Measurements from ENCODE around the gene OR5B12.

GRCh38 chr11:58451585-58451984 is 9.5 kb upstream of the OR5B12 start:
- TF ChIP-seq SUZ12 (IDR thresholded peaks at IDR 0.05; ENCODE audit: extremely low read depth, insufficient read depth, insufficient read length) (no peak), ZNF274 (IDR thresholded peaks at IDR 0.05; ENCODE audit: low read depth, low read length) (no peak)

All from NT2/D1 (cell line).